NT2/D1 (cell line): ENCODE measurements around the gene CCSER1.
"Not testable (repeated sequence)": the region's sequence is repeated elsewhere in the genome, so short reads cannot be mapped to it uniquely, and the experiment has no call there.

ENCODE experiments used
- DNase-seq: peaks from one replicate; pipeline ENCODE4 v3.0.0-alpha.2; 2011; ENCODE audit warnings: low read depth, low spot score
- H3K27me3 ChIP-seq: 2 replicates; pipeline ENCODE4 v1.6.0; 2011; ENCODE audit warnings: mild to moderate bottlenecking; ENCODE audit not compliant: insufficient read length, insufficient read depth
- H3K36me3 ChIP-seq: 2 replicates; pipeline ENCODE4 v1.6.1; 2011; ENCODE audit warnings: mild to moderate bottlenecking, low read length, mixed read lengths; ENCODE audit not compliant: insufficient read depth, insufficient read length
- H3K4me1 ChIP-seq: 2 replicates; pipeline ENCODE4 v1.5.1; 2011; ENCODE audit not compliant: insufficient read depth, insufficient read length
- H3K4me3 ChIP-seq: 2 replicates; pipeline ENCODE4 v1.5.1; 2011; ENCODE audit warnings: low read depth; ENCODE audit not compliant: insufficient read length
- H3K9ac ChIP-seq: 2 replicates; pipeline ENCODE4 v1.6.0; 2011; ENCODE audit warnings: low read depth; ENCODE audit not compliant: insufficient read length
- H3K9me3 ChIP-seq: 2 replicates; pipeline ENCODE4 v1.5.1; 2011; ENCODE audit warnings: mild to moderate bottlenecking, low read length; ENCODE audit not compliant: insufficient read depth
- SUZ12 ChIP-seq: IDR thresholded peaks from 2 replicates; pipeline ENCODE4 v1.6.1; 2011; ENCODE audit not compliant: insufficient read length, insufficient read depth; ENCODE audit errors: extremely low read depth
- YY1 ChIP-seq: IDR thresholded peaks from 2 replicates; pipeline ENCODE4 v1.6.1; 2011; ENCODE audit not compliant: insufficient read length, insufficient read depth
- ZNF274 ChIP-seq: IDR thresholded peaks from 2 replicates; pipeline ENCODE4 v1.6.1; 2011; ENCODE audit warnings: mild to moderate bottlenecking, low read depth, low read length

Gene CCSER1

DNA sequence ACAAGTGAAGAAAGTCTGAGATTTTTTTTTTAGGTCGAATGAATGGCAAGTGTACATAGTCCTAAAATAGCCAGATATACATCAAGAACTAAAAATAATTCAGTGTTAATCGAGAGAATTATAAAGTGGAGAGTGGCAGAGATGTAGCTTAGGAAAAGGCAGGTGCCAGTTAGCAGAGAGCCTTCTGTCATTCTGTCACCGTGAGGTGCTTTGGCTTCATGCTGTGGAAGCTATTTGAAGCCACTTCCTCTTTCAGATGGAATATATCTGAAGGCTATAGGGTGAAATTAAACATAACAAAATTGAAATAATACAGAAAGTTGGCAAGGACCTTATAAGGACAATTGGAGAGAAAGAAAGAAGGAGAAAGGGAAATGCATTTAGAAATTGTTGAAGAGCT, 756.3 kb downstream of the CCSER1 start:
- H3K4me3 ChIP-seq: no peak overlapping the region
- no peaks in the 10 kb centered on the region for H3K9me3 ChIP-seq
- H3K9ac ChIP-seq: no peak overlapping the region
- no peaks in the 10 kb centered on the region for H3K4me1 ChIP-seq
- no peaks in the 10 kb centered on the region for H3K27me3 ChIP-seq
- no peaks in the 10 kb centered on the region for H3K36me3 ChIP-seq
- DNase-seq: no peak
- TF ChIP-seq SUZ12 (no peak), ZNF274 (no peak), YY1 (no peak)

DNA sequence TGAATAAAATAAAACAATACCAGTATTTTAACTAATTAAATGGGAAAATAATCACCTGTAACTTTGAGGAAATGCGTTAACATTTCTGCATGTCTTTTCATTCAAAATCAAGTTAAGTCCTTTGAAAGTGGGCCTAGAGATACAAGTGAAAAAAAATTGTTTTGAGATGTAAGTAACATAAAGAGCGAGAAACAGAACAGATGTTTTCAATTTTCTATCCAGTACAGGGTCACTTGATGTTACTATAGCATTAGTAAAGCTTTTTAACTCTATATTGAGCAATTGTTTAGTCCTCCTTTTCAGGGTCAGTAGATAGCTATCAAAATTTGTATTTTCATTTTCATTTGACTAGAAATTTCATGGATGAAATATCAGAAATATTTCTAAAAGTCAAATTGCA, 761.4 kb downstream of the CCSER1 start:
- no peak for DNase-seq
- H3K27me3 ChIP-seq: no peaks in the 10 kb centered on the region
- H3K36me3 ChIP-seq: no peaks in the 10 kb centered on the region
- H3K4me1 ChIP-seq: no peaks in the 10 kb centered on the region
- TF ChIP-seq YY1 (no peak), ZNF274 (no peak), SUZ12 (no peak)
- no peak overlapping the region for H3K4me3 ChIP-seq
- H3K9me3 ChIP-seq: no peaks in the 10 kb centered on the region
- H3K9ac ChIP-seq: no peak overlapping the region

DNA sequence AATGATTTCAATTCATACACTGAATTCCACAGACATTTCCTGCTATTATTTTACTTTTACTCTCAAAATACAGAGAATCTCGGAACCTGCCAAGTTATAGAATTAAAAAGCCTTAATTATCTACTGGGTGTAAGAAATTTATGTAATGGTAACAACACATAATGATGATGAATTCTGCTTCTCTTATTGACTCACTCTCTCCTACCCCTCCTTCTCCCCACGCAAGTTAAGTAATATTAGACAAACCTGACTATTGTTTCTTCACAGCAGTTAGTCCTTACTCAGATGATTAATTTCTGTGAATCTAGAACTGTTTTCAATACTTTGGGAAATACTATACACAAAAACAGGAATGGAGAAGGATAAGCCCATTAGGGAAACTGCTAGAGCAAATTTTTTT, 762.0 kb downstream of the CCSER1 start:
- H3K4me1 ChIP-seq: no peaks in the 10 kb centered on the region
- H3K9ac ChIP-seq: no peak overlapping the region
- H3K4me3 ChIP-seq: no peak overlapping the region
- no peaks in the 10 kb centered on the region for H3K27me3 ChIP-seq
- DNase-seq: no peak
- TF ChIP-seq SUZ12: no peak
- TF ChIP-seq YY1: no peak
- TF ChIP-seq ZNF274: no peak
- H3K9me3 ChIP-seq: no peaks in the 10 kb centered on the region
- no peaks in the 10 kb centered on the region for H3K36me3 ChIP-seq

DNA sequence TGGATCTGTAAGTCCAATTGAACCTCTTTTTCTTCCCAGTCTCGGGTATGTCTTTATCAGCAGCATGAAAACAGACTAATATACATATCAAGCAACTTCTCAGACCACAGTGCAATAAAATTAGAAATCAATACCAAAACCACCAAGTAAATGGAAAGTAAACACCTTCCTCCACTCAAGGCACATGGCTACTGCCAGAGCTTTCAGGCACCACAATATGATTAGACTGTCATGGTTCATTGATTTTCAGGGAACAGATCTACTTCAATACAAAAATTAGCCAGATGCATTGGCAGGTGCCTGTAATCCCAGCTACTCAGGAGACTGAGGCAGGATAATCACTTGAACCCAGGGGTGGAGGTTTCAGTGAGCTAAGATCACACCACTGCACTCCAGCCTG, 776.2 kb downstream of the CCSER1 start:
- H3K27me3 ChIP-seq, H3K9me3 ChIP-seq, H3K9ac ChIP-seq, DNase-seq, H3K36me3 ChIP-seq, H3K4me1 ChIP-seq, H3K4me3 ChIP-seq: not testable (repeated sequence)

DNA sequence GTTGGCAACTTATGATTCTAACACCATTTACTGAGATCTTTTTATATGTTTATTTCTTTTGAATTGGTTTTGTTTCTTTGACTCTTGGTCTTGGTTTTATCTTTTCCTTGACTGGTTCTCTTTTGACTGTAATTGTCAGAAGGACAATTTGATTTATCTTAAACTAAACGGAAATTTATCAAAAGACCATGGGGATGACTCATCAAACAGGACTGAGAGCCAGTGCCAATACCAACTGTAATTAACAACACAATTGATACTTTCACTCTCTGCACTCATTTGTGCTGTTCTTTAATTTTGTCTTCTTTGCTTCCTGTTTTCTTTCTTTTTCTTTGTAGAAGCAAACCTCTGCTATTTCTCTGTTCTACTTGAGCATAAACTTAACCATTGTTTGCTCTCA, 776.8 kb downstream of the CCSER1 start:
- H3K4me1 ChIP-seq: no peaks in the 10 kb centered on the region
- H3K9ac ChIP-seq: no peak overlapping the region
- TF ChIP-seq ZNF274 (no peak), YY1 (no peak), SUZ12 (no peak)
- no peak overlapping the region for H3K4me3 ChIP-seq
- H3K36me3 ChIP-seq: no peaks in the 10 kb centered on the region
- no peaks in the 10 kb centered on the region for H3K9me3 ChIP-seq
- DNase-seq: no peak
- H3K27me3 ChIP-seq: no peaks in the 10 kb centered on the region

DNA sequence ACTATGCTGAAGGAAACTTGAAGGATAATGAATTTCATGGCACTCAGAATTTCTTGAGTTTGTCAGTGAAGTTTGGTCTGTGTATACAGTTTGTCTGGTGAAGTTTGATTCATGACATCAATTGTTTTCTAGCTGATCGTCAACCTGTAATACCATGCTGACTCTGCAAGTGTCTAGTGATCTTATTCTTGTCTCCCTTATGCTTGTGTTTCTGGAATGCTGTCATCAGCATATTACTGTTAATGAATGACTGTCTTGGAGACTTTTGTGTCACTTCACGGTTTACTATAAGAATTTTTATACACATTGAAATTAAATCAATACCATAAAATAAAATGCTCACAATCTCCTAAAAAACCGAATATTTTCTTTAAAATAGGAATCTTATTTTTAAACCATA, 779.0 kb downstream of the CCSER1 start:
- no peak overlapping the region for H3K9ac ChIP-seq
- TF ChIP-seq YY1: no peak
- no peak for TF ChIP-seq ZNF274
- TF ChIP-seq SUZ12: no peak
- H3K36me3 ChIP-seq: no peaks in the 10 kb centered on the region

DNA sequence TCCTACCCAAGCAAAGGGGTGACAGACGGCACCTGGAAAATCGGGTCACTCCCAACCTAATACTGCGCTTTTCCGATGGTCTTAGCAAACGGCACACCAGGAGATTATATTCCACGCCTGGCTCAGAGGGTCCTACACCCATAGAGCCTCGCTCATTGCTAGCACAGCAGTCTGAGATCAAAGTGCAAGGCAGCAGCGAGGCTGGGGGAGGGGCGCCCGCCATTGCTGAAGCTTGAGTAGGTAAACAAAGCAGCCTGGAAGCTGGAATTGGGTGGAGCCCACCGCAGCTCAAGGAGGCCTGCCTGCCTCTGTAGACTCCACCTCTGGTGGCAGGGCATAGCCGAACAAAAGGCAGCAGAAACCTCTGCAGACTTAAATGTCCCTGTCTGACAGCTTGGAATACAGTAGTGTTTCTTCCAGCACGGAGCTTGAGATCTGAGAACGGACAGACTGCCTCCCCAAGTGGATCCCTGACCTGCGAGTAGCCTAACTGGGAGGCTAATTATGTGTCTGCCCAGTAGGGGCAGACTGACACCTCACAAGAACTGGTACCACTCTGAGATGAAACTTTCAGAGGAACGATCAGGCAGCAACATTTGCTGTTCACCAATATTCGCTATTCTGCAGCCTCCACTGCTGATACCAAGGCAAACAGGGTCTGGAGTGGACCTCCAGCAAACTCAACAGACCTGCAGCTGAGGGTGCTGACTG, 784.7 kb downstream of the CCSER1 start:
- not testable (repeated sequence) for H3K4me1 ChIP-seq, H3K9ac ChIP-seq, H3K36me3 ChIP-seq, H3K9me3 ChIP-seq, DNase-seq, H3K27me3 ChIP-seq, H3K4me3 ChIP-seq

More for the DNA sequence above, 779.0 kb downstream of the CCSER1 start:
- no peaks in the 10 kb centered on the region for H3K27me3 ChIP-seq
- peaks cover 1% of the 10 kb centered on the region; the same call in 1 of the 2 replicates for H3K9me3 ChIP-seq
- no peak overlapping the region for H3K4me3 ChIP-seq
- H3K4me1 ChIP-seq: no peaks in the 10 kb centered on the region
- DNase-seq: no peak

DNA sequence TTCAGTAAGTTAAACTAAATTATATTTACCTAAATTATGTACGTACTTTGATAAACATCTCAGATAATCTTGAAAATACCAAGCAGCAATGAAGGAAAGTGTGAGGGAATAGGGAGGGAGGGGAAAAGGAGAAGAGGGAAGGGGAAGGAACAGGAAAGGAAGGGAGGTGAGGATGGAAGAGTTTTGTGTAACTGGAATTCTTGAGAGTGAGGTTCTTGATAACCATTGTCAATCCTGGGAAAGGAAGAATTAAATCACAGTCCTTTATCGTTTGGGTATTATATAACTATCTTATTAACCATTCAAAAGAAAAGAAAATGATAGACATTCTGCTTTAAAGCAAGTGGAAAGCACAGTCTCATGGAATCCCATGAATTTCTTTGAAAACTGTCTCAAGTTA, 795.0 kb downstream of the CCSER1 start:
- Histone ChIP-seq H3K27me3 (no peaks in the 10 kb centered on the region), H3K36me3 (no peaks in the 10 kb centered on the region), H3K4me3 (no peak overlapping the region), H3K9ac (no peak overlapping the region), H3K9me3 (no peaks in the 10 kb centered on the region), H3K4me1 (no peaks in the 10 kb centered on the region)
- DNase-seq: no peak
- TF ChIP-seq ZNF274 (no peak), SUZ12 (no peak), YY1 (no peak)
